Measurements from ENCODE around the gene FILIP1L.

FILIP1L gene

GRCh38 chr3:100008081-100008698 is 106.1 kb downstream of the FILIP1L start:
- no peaks in the 10 kb centered on the region for H3K36me3 ChIP-seq
- no peak for DNase-seq
- no peaks in the 10 kb centered on the region for H3K27me3 ChIP-seq
- H3K4me1 ChIP-seq: peaks cover 21% of the 10 kb centered on the region
- H3K9me3 ChIP-seq: no peaks in the 10 kb centered on the region
- no peak for TF ChIP-seq CTCF (IDR thresholded peaks at IDR 0.05; ENCODE audit: low read depth, low read length)
- no peak overlapping the region for H3K4me3 ChIP-seq (ENCODE audit: low read depth, low read length)

DNA sequence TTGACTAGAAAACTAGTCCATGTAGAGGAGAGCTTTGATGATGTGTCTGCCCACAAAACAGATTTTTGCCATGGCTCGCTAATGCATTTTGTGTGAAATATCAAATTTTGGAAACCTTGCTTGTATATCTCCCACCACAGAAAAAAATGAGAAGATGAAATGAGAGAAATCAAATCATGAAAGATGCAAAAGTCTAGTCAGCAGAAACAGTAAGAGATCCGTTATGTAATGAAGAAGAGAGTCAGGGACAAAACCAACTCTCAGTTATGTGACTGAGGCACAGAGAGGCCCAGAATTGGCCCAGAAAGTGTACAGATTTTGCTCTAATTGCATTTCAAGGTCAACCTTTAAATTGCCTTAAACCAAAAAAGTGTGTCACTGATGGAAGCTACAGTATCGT is 107.0 kb downstream of the FILIP1L start:
- no peak for TF ChIP-seq CTCF (IDR thresholded peaks at IDR 0.05; ENCODE audit: low read depth, low read length)
- H3K27me3 ChIP-seq: no peaks in the 10 kb centered on the region
- peaks cover 28% of the 10 kb centered on the region for H3K4me1 ChIP-seq
- H3K36me3 ChIP-seq: no peaks in the 10 kb centered on the region
- DNase-seq: no peak
- H3K9me3 ChIP-seq: no peaks in the 10 kb centered on the region
- H3K4me3 ChIP-seq (ENCODE audit: low read depth, low read length): no peak overlapping the region

- no peak overlapping the region for H3K4me3 ChIP-seq (ENCODE audit: low read depth, low read length)
- no peaks in the 10 kb centered on the region for H3K27me3 ChIP-seq
- no peaks in the 10 kb centered on the region for H3K36me3 ChIP-seq
- DNase-seq: no peak
- no peak for TF ChIP-seq CTCF (IDR thresholded peaks at IDR 0.05; ENCODE audit: low read depth, low read length)
- H3K4me1 ChIP-seq: peaks cover 28% of the 10 kb centered on the region
- H3K9me3 ChIP-seq: no peaks in the 10 kb centered on the region
Measured at GRCh38 chr3:100006570-100007271, 107.6 kb downstream of the FILIP1L start.

DNA sequence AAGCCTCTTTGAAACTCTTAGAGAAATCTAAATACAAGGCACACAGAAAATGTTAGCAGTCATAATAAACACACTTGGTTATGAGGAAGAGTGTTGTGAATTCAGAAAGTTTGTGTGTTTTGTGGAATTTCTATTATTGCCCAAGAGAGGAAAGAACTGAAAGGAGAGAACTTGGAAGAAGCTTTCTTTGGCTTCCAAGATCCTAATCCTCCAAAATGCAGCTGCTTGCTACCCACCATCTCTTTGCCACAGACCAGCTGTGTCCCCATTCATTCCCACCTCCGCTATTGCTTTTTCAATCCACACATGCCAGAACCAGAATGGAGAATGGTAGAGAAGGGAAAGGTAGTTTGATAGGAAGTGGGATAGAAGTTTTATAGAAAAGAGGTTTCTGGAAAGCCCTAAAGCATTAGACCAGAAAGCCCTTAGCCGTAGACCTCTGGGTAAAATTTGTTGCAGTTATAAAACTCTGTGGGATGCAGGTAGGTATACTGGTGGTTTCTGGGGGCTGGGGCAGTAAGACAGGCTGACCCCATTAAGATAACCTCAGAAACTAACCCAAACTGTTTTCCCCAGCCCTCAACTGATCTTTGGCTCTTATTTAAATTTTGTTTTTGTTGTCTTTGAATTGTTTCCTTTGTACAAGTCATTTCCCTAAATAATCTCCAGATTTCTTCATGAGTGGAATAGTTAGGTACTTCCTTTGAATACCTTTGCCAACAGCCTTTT is 108.5 kb downstream of the FILIP1L start:
- Histone ChIP-seq H3K36me3 (no peaks in the 10 kb centered on the region), H3K4me3 (ENCODE audit: low read depth, low read length) (no peak overlapping the region), H3K27me3 (no peaks in the 10 kb centered on the region), H3K4me1 (peaks cover 28% of the 10 kb centered on the region), H3K9me3 (no peaks in the 10 kb centered on the region)
- no peak for DNase-seq
- TF ChIP-seq CTCF (IDR thresholded peaks at IDR 0.05; ENCODE audit: low read depth, low read length): no peak

DNA sequence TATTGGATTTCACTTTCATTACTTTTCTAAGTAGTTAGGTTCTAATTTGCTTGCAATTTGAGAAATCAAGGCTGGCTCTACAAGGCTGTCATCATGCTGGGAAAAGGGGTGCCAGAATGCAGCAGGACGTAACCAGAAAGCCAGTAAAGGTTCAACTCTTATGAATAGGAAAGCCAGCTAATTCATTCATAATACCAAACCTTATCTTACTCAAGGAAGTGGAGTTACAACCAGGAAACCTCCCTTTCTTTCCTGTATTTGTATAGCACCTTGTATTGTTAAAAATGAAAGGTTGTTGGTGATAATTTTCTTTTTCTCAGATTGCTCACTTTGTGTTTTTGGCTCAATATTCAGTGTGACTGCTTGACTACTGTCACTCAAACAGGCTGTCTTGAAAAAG is 109.4 kb downstream of the FILIP1L start:
- Histone ChIP-seq H3K9me3 (no peaks in the 10 kb centered on the region), H3K27me3 (no peaks in the 10 kb centered on the region), H3K36me3 (no peaks in the 10 kb centered on the region), H3K4me1 (peaks cover 28% of the 10 kb centered on the region), H3K4me3 (ENCODE audit: low read depth, low read length) (no peak overlapping the region)
- DNase-seq: no peak
- no peak for TF ChIP-seq CTCF (IDR thresholded peaks at IDR 0.05; ENCODE audit: low read depth, low read length)

Data from BE2C (cell line).